SH-SY5Y (cell line): ENCODE data around the gene SLC6A11.

Experiments used
- GATA2 ChIP-seq: IDR thresholded peaks from 2 replicates; pipeline ENCODE4 v1.6.1; 2011; ENCODE audit warnings: mild to moderate bottlenecking, low read depth, low read length
- GATA3 ChIP-seq: IDR thresholded peaks from 2 replicates; pipeline ENCODE4 v1.6.1; 2011; ENCODE audit warnings: low read depth, mild to moderate bottlenecking, low read length, moderate library complexity

DNA sequence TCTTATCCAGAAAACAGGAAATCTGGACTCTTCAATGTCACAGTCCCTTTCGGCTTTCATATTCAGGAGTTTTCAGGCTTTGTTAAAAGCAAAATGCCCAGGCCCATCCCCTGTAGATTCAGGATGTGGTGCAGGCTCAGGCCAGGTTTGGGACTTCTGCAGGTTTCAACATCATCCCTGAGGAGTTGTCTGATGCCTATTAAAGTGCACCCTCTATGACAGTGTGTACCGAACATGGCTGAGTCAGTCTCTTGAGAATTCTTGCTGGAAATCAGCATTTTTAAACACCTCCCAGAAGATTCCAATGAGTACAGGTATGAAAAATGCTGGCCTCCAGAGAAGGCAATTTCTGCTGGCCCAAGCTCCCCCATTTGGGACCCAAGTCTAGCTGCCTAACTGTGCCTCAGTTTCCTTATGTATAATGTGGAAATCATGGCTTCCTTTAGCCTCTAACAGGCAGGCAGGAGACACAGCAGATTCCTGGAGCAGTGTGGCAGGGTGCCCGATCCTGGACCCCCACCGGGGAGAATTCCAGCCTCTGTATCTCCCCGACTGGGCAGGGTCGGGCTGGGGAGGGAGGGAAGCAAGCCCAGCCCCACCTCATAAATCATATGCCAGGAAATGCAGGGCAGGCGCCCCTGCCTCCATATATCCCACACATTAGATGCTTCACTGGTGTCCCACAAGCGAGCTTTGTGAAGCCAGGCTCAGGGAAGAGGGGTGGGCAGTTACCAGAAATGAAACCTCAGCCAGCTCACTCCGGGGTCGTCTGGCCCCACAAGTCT, 44.4 kb upstream of the SLC6A11 start:
- no peak for TF ChIP-seq GATA2
- TF ChIP-seq GATA3, result no peak
